HCEC 1CT (cell line): Measurements from ENCODE around the gene AVEN.
"Not testable (repeated sequence)": the region's sequence is repeated elsewhere in the genome, so short reads cannot be mapped to it uniquely, and the experiment has no call there.

ENCODE experiments used
- DNase-seq: peaks from one replicate; pipeline ENCODE4 v3.0.0-alpha.2; 2017

The AVEN gene

DNA sequence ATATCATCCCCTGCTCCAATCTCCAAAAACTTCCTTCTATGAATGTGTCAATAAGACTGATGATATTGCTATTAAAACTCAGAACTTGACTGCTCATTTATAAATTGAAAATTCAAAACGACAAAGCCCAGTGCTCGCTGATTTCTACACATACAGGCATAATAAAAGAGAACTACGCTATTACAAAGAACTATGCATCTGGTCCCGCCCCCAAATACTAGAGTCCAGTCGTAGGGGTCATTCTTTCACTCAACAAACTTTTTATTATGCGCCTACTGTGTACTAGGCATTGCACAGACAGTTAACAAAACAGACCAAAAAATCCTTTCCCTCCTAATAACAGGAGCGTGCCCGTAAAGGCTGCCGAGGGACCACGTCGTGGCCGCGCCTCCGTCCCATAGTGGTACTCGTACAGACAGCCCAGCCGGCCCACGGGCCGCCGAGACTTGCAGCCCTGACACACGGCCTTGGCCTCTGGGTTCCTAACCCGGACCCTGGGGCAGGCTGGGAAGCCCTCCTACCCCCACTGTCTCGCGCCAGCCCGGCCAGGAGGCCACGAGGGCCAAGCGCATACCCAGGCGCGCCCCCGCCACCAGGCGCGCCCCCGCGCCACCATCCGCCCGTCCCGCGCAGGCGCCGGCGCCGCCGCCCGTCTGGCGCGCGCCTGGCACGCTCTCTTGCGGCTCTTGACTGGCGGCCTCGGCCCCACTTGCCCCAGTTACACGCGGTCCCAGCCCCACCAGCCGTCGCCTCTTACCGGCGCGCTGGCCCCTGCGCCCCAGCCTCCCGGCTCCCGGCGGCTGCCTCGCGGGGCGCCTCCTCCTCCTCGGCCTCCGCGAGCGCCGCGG is 757 bp downstream of the AVEN start:
- DNase-seq = peak; percentile 85

DNA sequence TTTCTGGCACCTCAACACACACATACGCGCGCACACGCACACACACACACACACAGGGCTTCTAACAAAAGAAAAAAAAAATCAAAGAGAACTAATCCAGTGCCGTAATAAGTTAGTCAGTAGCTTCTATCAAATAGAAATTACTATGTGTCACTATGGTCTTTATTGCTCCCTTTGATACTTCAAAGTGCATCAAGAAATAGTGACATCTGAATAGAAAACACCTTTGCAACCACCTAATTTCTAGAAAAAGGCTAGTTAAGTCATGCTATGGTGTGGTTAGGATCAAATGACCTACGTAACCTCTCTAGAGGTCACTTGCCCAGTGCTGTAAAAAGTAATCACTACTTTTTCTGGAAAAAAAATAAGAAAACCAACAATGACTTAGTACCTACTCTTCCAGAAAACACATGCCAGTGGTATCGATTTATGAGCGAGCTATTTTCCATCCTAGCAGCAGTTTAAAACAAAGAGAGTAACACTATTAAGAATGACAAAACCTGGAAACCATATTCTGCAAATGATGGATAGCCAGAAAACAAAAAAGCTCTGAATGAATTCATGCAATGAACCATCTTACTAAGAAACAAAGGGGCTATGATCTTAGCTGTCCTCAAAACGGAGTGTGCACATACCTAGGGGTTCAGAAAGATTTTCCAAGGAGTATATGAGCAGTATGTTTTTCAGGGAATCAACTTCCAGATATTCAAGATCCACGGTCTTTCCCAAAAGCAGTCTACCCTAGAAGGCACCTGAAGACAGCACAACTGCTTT is 6.8 kb downstream of the AVEN start:
- DNase-seq = no peak

GRCh38 chr15:34027606-34028005 is 11.4 kb downstream of the AVEN start:
- DNase-seq = no peak

DNA sequence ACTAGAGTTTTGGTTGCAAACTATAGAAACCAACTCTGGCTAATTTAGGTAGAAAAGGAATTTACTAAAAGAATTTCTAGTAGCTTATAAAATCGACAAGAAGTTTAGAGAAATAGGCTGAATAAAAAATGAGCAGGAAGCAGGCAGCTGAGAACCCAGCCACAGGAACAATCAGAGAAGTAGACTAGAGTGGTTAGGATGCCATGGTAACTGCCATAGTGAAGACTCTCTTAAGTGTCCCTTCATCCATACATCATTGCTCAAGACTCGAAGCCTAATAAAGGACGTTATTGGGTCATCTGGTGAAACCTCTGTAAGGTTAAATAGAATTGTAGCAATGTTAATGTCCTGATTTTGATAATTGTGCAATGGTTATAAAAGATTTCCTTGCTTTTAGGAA is 13.8 kb downstream of the AVEN start:
- DNase-seq = no peak

GRCh38 chr15:34023907-34024306 is 15.1 kb downstream of the AVEN start:
- DNase-seq = no peak

DNA sequence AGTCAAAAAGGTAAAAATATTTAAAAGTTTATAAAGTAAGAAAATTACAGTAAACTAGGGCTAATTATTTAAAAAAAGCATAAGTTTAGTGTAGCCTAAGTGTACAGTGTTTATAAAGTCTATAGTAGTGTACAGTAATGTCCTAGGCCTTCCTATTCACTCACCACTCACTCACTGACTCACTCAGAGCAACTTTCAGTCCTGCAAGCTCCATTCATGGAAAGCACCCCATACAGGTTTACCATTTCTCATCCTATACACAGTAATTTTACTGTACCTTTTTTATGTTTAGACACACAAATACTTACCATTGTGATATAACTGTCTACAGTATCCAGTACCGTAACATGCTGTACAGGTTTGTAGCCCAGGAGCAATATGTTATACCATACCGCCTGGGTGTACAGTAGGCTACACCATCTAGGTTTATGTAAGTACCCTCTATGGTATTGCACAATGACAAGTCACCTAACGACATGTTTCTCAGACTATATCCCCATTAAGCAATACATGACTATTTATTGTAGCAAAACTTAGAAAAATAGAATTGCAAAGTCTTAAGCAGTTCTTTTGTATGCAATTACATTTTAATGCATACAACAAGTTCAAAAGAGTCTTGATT is 19.5 kb downstream of the AVEN start:
- DNase-seq = no peak

GRCh38 chr15:34018738-34019137 is 20.3 kb downstream of the AVEN start:
- DNase-seq = not testable (repeated sequence)

DNA sequence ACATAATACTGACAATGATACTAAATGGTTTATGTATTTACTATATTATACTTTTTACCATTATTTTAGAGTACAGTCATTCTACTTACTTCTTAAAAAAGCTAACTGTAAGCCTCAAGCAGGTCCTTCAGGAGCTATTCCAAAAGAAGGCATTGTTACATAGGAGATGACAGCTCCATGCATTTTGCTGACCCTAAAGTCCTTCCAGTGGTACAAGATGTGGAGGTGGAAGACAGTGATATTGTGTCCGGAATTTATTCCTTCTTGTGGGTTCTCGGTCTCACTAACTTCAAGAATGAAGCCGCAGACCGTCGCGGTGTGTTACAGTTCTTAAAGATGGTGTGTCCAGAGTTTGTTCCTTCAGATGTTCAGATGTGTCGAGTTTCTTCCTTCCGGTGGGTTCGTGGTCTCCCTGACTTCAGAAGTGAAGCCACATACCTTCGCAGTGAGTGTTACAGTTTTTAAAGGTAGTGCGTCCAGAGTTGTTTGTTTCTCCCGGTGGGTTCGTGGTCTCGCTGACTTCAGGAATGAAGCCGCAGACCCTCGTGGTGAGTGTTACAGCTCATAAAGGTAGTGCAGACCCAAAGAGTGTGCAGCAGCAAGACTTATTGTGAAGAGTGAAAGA is 20.9 kb downstream of the AVEN start:
- no peak for DNase-seq

DNA sequence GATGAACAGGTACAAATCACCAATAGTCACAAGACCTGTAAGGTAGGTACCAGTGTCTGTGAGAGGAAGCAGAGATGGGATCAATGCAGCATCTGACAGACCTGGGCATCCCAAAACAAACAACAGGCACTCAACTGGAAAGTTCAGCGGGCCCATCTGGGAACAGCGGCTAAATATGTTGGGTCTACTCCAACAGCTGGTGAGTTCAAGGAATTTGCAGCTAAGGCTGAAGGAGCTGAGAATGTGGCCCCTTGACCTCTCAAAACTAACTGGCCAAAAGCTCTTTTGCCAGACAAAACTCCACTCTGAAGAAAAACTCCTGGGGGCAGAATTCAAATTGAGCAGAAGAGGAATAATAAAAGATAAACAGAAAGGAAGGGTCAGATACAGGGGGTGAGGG is 24.4 kb downstream of the AVEN start:
- no peak for DNase-seq

DNA sequence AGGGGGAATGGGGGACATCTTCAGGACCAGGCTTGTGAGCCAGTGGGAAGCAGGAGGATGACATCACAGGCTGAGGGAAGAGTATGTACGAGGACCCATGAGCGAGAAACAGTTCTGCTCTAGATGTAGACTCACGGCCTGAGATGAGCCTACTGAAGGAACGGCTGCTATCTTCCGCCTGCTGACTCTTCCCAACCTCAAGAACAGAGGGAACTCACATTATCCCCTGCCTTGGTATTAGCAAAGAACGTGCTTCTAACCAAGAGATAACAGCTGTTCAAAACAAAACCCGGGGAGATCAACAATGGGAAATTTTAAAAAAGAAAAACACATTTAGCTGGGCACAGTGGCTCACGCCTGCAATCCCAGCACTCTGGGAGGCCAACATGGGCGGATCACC is 25.3 kb downstream of the AVEN start:
- no peak for DNase-seq

- no peak for DNase-seq
Observed at GRCh38 chr15:34012461-34013028, 26.5 kb downstream of the AVEN start.

DNA sequence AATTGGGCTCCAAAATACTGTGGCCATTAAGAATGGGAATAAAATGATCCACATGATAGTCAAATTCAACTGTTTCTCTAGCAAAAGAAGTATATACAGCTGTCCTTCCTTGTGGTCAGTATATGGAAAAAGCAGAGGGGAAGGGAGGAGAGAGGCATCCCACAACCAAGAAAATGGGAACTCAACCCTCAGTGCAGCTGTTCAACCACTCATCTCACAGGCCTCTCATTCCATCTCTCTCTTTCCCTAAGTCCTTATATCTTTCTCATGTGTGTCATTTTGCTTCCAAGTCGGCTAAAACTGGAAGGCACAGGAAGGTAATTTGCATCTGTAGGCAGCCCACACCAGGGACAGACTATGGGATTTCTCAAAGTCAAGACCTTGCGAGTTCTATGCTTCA is 27.5 kb downstream of the AVEN start:
- DNase-seq = no peak

- DNase-seq = no peak
Observed at GRCh38 chr15:34010921-34011320, 28.1 kb downstream of the AVEN start.

GRCh38 chr15:34009656-34010055 is 29.3 kb downstream of the AVEN start:
- no peak for DNase-seq

GRCh38 chr15:34006381-34006780 is 32.6 kb downstream of the AVEN start:
- no peak for DNase-seq

DNA sequence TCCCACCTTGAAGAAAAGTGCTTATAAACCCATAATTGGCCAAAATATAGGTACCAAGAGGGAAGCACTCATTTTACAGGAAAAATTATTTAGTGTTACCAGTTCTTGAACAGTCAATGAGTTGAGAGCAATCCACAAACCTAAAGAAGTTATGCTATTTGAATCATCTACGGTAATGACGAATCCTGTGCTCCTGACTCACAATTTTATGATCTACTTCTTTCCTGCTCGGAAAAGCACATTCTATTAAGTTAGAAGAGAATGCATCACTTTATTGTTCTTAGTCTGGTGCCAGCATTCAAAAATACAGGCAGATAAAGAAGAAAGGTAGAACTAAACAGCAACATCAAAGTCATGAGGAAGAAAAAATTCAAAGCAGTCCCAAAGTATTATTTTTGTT is 37.5 kb downstream of the AVEN start:
- no peak for DNase-seq

DNA sequence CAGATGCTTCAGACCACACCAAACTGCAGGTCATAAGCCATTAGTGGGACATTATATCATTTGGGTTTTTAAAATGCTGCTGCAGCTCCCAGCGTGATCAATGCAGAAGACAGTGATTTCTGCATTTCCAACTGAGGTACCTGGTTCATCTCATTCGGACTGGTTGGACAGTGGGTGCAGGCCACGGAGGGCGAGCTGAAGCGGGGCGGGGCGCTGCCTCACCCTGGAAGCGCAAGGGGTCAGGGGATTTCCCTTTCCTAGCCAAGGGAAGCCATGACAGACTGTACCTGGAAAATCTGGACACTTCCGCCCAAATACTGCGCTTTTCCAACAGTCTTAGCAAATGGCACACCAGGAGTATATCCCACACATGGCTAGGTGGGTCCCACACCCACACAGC is 43.3 kb downstream of the AVEN start:
- DNase-seq = not testable (repeated sequence)

DNA sequence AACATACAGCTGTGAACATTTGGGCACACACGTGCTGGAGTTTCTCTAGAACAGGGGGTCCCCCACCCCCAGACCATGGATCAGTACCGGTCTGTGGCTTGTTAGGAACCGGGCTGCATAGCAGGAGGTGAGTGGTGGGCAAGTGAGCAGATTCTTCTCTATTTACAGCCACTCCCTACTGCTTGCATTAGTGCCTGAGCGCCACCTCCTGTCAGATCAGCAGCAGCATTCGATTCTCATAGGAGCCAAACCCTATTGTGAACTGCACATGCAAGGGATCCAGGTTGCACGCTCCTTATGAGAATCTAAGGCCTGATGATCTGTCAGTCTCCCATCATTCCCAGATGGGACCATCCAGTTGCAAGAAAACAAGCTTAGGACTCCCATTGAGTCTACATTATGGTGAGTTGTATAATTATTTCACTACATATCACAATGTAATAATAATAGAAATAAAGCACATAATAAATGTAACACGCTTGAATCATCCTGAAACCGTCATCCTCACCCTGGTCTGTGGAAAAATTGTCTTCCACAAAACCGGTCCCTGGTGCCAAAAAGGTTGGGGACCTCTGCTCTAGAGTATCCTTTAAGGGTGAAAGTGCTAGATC is 44.9 kb downstream of the AVEN start:
- peak; percentile 29 for DNase-seq

- DNase-seq = peak; percentile 13
Observed at GRCh38 chr15:33988384-33988783, 50.6 kb downstream of the AVEN start.

GRCh38 chr15:33987444-33987843 is 51.6 kb downstream of the AVEN start:
- no peak for DNase-seq

DNA sequence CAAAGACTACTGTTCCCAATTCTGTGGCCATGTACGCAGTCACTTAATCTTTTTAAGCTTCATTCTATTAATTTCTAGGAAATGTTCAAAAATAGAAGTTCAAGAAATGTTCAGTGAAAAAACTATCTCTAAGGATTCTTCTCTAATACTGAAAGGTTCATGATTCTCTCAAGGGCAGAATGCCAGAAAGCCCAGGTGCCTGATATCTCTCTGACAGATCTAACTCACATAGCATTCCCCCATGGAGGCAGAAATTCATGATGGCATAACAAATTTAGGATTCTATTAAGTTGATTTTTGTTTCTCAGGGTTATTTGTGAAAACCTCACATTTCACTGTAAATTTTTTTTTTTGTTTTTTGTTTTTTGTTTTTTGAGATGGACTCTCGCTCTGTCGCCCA is 53.3 kb downstream of the AVEN start:
- DNase-seq = no peak

DNA sequence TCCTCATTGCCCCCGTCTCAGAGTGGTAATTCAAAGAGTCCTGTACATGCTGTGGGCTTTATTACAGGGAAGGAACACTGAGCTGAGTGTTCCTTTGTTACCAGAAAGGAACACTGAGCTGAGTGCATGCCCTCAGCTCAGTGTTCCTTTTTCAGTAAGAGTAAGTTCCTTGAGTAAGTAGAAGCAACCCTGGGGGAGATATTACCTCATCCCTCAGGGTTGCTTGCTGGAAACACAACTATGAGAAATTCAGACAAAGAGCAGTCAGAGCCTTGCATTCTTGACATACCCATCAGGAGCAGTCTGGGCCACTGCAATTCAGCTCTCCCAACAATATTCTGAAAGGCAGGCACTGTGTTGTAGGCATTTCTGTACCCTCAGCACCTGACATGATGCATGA is 53.7 kb downstream of the AVEN start:
- peak; percentile 42 for DNase-seq

GRCh38 chr15:33982516-33982915 is 56.5 kb downstream of the AVEN start:
- DNase-seq = no peak
